HT-29 (cell line): ENCODE measurements around the gene LRRK1. TPM values are rescaled to one million over a fixed set of nuclear protein-coding genes. Genes with fewer than 3 reads are reported as not detected.
A peak's percentile ranks its signal among the peaks of the same experiment; 100 is the strongest.

ENCODE experiments used
- DNase-seq: peaks from one replicate; pipeline ENCODE4 v3.0.0-alpha.2; 2015; ENCODE audit warnings: low spot score
- total RNA-seq: library from RNA; depleted of rRNA; stranded (reverse); fragments of >200 nt; shearing (Covaris generic); gene quantifications from 2 replicates; pipeline ENCODE4 v1.2.3, GENCODE V29; 2014

Gene LRRK1
- total RNA-seq, 1 experiment from 2014 or later, result 25.0 TPM

DNA sequence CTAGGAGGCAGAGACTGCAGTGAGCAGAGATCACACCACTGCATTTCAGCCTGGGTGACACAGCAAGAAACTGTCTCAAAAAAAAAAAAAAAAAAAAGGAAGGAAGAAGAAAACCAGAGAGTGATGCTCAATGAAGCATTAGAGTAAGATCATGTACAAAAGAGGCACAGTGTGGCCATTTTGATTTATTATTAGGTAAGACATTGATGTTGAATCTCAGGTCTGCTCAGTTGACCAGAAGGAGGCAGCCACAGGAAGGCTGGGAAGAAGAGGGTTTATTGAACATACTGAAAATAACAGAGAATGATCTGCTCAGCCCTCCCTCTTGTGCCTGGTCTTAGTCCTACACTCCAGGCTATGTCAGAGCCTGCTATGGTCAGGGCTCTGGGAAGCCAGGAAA lies 15.6 kb downstream of the LRRK1 start:
- no peak for DNase-seq

DNA sequence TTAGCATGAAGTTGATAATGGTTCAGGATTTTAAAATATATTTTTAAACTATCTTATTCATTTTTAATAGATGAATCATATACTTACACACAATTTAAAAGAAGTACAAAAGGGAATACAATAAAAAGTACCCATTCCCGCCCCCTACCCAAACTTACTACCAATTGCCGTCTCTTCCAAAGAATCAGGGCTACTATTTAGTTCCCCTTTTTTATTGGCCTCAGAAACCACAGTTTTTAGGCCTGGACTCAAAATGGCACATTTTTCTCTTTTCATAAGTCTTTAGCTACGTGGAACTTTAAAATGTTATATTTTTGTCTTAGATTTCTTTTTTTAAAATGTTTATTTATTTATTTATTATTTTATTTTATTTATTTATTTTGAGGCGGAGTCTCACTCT lies 18.0 kb downstream of the LRRK1 start:
- no peak for DNase-seq

GRCh38 chr15:100939791-100940190 lies 20.6 kb downstream of the LRRK1 start:
- no peak for DNase-seq

DNA sequence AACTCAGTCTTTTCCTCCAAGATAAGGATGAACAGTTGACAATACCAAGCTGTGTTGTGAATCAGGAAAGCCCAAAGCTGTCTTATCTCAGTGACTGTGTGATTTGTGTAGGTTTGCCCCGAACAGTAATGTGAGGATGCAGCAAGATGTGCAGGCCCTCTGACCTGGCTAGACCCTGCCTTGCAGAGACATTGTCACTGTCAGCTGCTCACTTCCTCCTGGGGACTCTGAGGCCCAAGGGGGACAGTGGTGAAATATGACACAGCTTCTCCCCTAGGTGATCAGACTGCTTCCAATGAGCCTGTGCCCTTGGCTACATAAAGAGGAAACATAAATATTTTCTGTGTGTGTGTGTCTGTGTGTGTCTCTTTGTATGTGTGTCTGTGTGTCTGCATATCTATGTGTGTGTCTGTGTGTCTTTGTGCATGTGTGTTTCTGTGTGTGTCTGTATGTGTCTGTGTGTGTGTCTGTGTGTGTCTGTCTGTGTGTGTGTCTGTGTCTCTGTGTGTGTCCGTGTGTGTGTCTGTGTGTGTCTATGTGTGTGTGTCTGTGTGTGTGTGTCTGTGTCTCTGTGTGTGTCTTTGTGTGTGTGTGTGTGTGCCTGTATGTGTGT lies 21.7 kb downstream of the LRRK1 start:
- DNase-seq, result no peak

DNA sequence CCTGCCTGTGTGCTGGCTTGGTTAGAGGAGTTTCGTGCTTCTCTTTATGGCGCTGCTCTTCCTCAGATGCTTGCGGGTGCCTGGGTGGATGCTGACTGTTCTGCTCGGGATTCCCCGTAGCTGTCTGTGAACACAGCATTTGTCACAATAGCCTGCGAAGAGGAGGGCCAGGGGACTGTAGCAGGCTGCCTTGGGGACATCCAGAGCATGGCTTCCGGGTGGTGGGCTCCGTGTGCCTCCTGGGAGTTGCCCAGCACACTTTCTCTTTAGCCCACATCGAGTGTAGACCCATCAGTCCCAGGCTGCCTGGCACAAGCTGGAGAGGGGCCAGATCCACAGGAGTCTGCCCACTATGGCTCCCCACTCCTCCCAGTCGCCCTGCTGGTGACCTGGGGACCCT lies 22.4 kb downstream of the LRRK1 start:
- DNase-seq, result no peak

DNA sequence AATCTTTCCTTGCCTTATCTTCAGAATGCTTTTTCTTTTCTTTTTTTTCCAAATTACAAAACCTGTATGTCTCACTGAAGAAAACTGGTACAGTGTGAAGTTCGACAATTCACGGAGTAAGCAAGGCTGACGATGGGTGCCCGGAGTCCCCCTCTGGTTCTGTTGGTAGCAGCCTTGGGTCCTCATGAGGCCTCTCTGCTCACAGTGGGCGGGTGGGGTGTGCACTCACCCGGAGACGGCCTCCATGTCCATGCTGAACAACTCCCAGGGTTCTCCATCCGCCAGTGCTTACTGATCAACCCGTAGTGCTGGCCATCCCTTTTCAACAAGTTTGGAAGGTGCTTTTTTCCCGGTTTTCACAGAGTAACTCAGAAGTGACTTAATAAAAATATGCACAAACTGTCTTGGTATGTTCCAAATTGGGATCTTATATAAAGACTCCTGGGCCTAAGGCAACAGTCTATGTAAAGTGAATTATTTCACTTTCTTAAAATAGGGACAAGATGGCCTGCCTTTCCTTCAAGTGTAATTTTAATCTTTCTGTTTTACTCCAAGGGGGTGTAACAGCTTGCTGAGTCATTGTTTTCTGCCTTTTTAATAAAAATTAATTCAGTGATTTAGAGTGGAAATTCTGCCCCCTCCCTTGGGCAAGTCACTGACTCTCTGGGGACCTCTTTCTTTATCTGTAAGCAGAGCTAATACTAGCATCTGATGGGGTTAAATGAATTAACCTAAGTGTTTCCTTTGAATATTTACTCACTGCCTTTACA lies 23.7 kb downstream of the LRRK1 start:
- no peak for DNase-seq

- DNase-seq, result no peak
Measured at GRCh38 chr15:100944244-100944895, 25.2 kb downstream of the LRRK1 start.

- no peak for DNase-seq
Measured at GRCh38 chr15:100944986-100945385, 25.8 kb downstream of the LRRK1 start.

GRCh38 chr15:100947760-100948429 lies 28.7 kb downstream of the LRRK1 start:
- DNase-seq, result no peak

DNA sequence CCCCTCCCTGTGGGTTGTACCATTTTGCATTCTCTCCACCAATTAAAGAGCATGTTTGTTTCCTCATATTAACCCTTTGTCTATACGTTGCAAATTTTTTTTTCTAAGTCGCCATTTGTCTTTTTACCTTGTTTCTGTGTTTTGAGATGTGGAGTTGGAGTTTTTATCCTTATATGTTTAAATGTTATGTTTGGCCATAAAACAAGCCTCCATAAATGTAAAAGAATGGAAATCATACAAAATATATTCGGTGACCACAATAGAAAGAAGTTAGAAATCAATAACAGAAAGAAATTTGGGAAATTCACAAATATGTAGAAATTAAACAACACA lies 29.2 kb downstream of the LRRK1 start:
- DNase-seq, result no peak

DNA sequence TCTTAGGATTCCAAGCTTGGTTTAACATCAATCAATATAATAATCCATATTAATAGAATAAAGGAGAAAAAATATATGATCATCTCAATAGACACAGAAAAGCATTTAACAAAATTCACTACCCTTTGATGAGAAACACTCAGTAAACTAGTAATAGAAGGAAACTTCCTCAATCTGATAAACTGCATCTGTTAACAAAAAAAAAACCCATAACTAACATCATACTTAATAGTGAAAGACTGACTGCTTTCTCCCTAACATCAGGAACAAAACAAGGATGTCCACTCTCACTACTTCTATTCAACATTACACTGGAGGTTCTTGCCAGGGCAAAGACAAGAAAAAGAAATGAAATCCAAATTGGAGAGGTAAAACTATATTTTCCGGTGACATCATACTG lies 30.5 kb downstream of the LRRK1 start:
- DNase-seq, result no peak

- no peak for DNase-seq
Measured at GRCh38 chr15:100951965-100952364, 32.8 kb downstream of the LRRK1 start.

DNA sequence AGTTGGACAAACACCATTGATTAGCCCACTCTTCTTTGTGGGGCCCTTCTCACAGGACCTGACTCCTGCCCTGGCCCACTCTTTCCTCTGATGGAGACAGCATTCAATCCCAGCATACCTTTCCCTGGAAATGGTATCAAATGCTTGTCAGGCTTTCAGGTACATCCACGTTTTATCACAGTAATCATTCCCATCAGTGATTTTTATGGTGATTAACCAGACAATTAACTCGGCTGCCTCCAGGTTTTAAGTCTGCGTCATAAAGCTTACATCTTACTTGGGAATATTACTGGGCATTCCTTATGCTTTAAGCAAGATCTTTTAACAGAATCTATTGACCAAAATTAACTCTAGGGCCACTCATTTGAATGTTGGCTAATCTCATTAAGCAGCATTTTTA lies 33.4 kb downstream of the LRRK1 start:
- DNase-seq, result no peak

- no peak for DNase-seq
Measured at GRCh38 chr15:100958326-100959065, 39.3 kb downstream of the LRRK1 start.

- no peak for DNase-seq
Measured at GRCh38 chr15:100959066-100960050, 40.2 kb downstream of the LRRK1 start.

DNA sequence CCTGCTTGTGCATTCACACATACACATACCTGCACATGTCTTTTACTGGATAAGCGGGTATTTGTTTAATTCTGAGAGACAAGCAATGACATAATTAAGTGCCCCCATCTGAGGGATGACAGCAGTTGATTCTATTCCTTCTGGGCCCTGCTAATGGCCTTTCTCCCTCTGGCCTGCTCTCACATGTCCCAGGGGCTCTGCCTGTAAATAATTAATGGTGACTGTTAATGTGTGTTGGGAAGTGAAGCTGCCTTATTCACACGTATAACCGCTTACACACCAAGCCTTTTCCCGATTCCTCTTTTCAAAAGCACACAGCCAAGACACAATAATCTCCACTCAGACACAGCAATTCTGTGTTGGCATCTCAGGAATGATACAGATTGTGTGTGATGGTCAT lies 47.8 kb downstream of the LRRK1 start:
- no peak for DNase-seq

GRCh38 chr15:100968050-100968966 lies 49.2 kb downstream of the LRRK1 start:
- peak; percentile 15 for DNase-seq

DNA sequence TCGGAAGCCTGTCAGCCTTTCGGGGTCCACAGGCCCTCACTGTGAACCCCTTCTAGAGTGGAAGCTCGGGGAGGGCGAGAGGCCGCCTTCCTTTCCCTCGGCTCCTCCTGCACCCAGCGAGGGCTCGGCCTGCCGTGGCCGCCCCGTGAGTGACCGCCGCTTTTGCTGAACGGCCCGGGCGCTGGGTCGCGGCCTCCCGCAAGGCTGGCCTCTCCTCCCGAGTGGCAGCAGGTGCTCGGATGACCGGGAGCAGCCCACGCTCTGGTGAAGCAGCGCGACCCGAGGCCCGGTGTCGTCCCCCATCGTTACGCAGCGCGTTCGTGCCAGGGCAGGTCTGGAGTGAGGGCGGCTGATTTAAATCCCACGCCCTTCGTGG lies 53.8 kb downstream of the LRRK1 start:
- DNase-seq, result no peak

GRCh38 chr15:100973351-100974111 lies 54.4 kb downstream of the LRRK1 start:
- no peak for DNase-seq
